Endothelial cell of umbilical vein (primary cell): Measurements from ENCODE around the gene ZNF83. TPM values are rescaled to one million over a fixed set of nuclear protein-coding genes. Genes with fewer than 3 reads are reported as not detected.

Source experiments
- BruUV-seq: library from RNA; stranded (reverse); fragments of 400-500 nt; replicated peaks from 2 replicates; lab custom pipeline; 2021; lab: Mats Ljungman, UMichigan
- CTCF ChIA-PET: fragments of 300-600, 350-600 bp; sonication (Branson Sonifier 250); formaldehyde crosslinking; loops from one replicate; lab custom pipeline; 2021; ENCODE audit warnings: antibody characterized with exemption, inconsistent platforms; lab: Charles Lee
- POLR2A ChIA-PET: fragments of 300-600, 350-600 bp; sonication (Branson Sonifier 250); formaldehyde crosslinking; loops from one replicate; lab custom pipeline; 2021; ENCODE audit warnings: antibody characterized with exemption, inconsistent platforms; lab: Charles Lee
- DNase-seq: peaks from one replicate; pipeline ENCODE4 v3.0.0-alpha.2; 2011; ENCODE audit warnings: low read depth, low spot score
- FAIRE-seq: peaks from 2 replicates; lab custom pipeline; 2011; peaks lifted over from hg19 to GRCh38; lab: Jason Lieb, UNC
- H2AFZ ChIP-seq: 2 replicates; pipeline ENCODE4 v1.6.0; 2012; ENCODE audit warnings: low read depth, low read length, control low read depth, inconsistent platforms
- H3K27ac ChIP-seq: 2 replicates; pipeline ENCODE4 v1.5.1; 2011; ENCODE audit warnings: low read depth, mild to moderate bottlenecking, control low read depth, low read length, moderate library complexity; ENCODE audit not compliant: insufficient read depth
- H3K27me3 ChIP-seq, 2 experiments: 2 replicates each; pipeline versions ENCODE4 v1.6.0 to v1.6.1; 2011; ENCODE audit warnings: low read length in 2 of 2, mixed read lengths in 1 of 2; ENCODE audit not compliant: control insufficient read depth in 2 of 2, insufficient read depth in 2 of 2
- H3K36me3 ChIP-seq, 2 experiments: 2 replicates in 1 of 2; 3 replicates in 1 of 2; pipeline ENCODE4 v1.5.1; 2011; ENCODE audit warnings: low read length in 2 of 2, mild to moderate bottlenecking in 1 of 2, moderate library complexity in 1 of 2; ENCODE audit not compliant: control insufficient read depth in 2 of 2, insufficient read depth in 2 of 2; ENCODE audit errors: extremely low read depth in 1 of 2
- H3K4me1 ChIP-seq: 3 replicates; pipeline ENCODE4 v1.5.1; 2011; ENCODE audit warnings: mild to moderate bottlenecking, low read length; ENCODE audit not compliant: control insufficient read depth, insufficient read depth; ENCODE audit errors: extremely low read depth
- H3K4me2 ChIP-seq: 2 replicates; pipeline ENCODE4 v1.6.1; 2011; ENCODE audit warnings: low read length, control low read depth, mixed read lengths; ENCODE audit not compliant: insufficient read depth
- H3K4me3 ChIP-seq, 3 experiments: fragments of 200-600 bp in 1 of 3; sonication (generic), shearing (Covaris generic) in 1 of 3; replicated peaks in 1 of 3; 2 replicates each; pipeline ENCODE4 v1.5.1; 2011 to 2016; ENCODE audit warnings: control low read depth in 3 of 3, low read length in 3 of 3, mild to moderate bottlenecking in 2 of 3, inconsistent platforms in 1 of 3, low read depth in 1 of 3, moderate library complexity in 1 of 3; ENCODE audit not compliant: insufficient read depth in 1 of 3
- H3K79me2 ChIP-seq: 2 replicates; pipeline ENCODE4 v1.6.0; 2012; ENCODE audit warnings: low read length, inconsistent platforms; ENCODE audit not compliant: control insufficient read depth, insufficient read depth
- H3K9ac ChIP-seq: replicated peaks from 2 replicates; pipeline ENCODE3; 2011; ENCODE audit warnings: low read length, control low read depth; ENCODE audit not compliant: insufficient read depth; ENCODE audit errors: extremely low read depth
- H3K9me1 ChIP-seq: replicated peaks from 3 replicates; pipeline ENCODE4 v1.6.0; 2011; ENCODE audit warnings: mild to moderate bottlenecking, low read length; ENCODE audit not compliant: control insufficient read depth, insufficient read depth; ENCODE audit errors: extremely low read depth
- H3K9me3 ChIP-seq: replicated peaks from 2 replicates; pipeline ENCODE4 v1.5.1; 2012; ENCODE audit warnings: low read length, inconsistent platforms; ENCODE audit not compliant: control insufficient read depth, insufficient read depth
- H4K20me1 ChIP-seq: replicated peaks from 2 replicates; pipeline ENCODE3; 2011; ENCODE audit warnings: mild to moderate bottlenecking, low read length; ENCODE audit not compliant: control insufficient read depth, insufficient read depth; ENCODE audit errors: extremely low read depth
- CTCF ChIP-seq, 2 donors: IDR thresholded peaks; 1 replicate in 1 of 2; 2 replicates in 1 of 2; pipeline ENCODE4 v1.5.1; 2011; ENCODE audit warnings: low read length in 2 of 2, mild to moderate bottlenecking in 2 of 2, moderate library complexity in 2 of 2, control low read depth in 1 of 2, inconsistent platforms in 1 of 2, low read depth in 1 of 2; ENCODE audit not compliant: insufficient read depth in 1 of 2; ENCODE audit errors: extremely low read depth in 1 of 2
- EZH2 ChIP-seq: IDR thresholded peaks from 2 replicates; pipeline ENCODE4 v1.6.1; 2012; ENCODE audit warnings: borderline replicate concordance, low read depth, mild to moderate bottlenecking, moderate library complexity, low read length, inconsistent platforms; ENCODE audit not compliant: severe bottlenecking
- FOS ChIP-seq: IDR thresholded peaks from 2 replicates; pipeline ENCODE4 v1.6.1; 2011; ENCODE audit warnings: mild to moderate bottlenecking, low read length, moderate library complexity, borderline replicate concordance; ENCODE audit not compliant: insufficient read depth
- GATA2 ChIP-seq: IDR thresholded peaks from 2 replicates; pipeline ENCODE4 v1.7.0; 2011; ENCODE audit warnings: low read depth, mild to moderate bottlenecking, moderate library complexity, mixed read lengths, low read length; ENCODE audit not compliant: insufficient read length, insufficient read depth
- JUN ChIP-seq: IDR thresholded peaks from 2 replicates; pipeline ENCODE4 v1.6.1; 2011; ENCODE audit warnings: borderline replicate concordance, low read depth; ENCODE audit not compliant: insufficient read length, insufficient read depth
- MAX ChIP-seq: IDR thresholded peaks from 2 replicates; pipeline ENCODE4 v1.6.1; 2011; ENCODE audit not compliant: insufficient read depth, insufficient read length
- MYC ChIP-seq: IDR thresholded peaks from one replicate; pipeline ENCODE4 v1.6.1; 2011; ENCODE audit warnings: mild to moderate bottlenecking, low read depth, low read length
- POLR2A ChIP-seq: IDR thresholded peaks from 2 replicates; pipeline ENCODE4 v1.6.1; 2012; ENCODE audit warnings: low read depth, mild to moderate bottlenecking, control low read depth, low read length
- POLR2AphosphoS5 ChIP-seq: IDR thresholded peaks from 2 replicates; pipeline ENCODE4 v1.6.1; 2012; ENCODE audit warnings: low read depth, mild to moderate bottlenecking, control low read depth, low read length, moderate library complexity; ENCODE audit not compliant: insufficient read depth
- dilution Hi-C: fragments of 300-500 bp; cut with MboI; formaldehyde crosslinking; loops from one replicate; pipeline ENCODE4 v1.15.0; 2019; ENCODE audit warnings: low sequenced_read_pairs; ENCODE audit not compliant: extremely low pct_ligation_motif_present
- intact Hi-C: fragments of 100-400 bp; cut with micrococcal nuclease; formaldehyde crosslinking; loops from one replicate; pipeline ENCODE4 v1.10.0; 2022
- polyA plus RNA-seq, 4 experiments: library from polyadenylated mRNA; depleted of rRNA in 3 of 4; stranded (reverse) in 3 of 4; unstranded in 1 of 4; fragments of >200 nt; gene quantifications; 2 replicates each; pipeline versions ENCODE4 v1.2.1 to v1.2.3, GENCODE V29; 2011 to 2012; ENCODE audit warnings: missing spikeins in 1 of 4
- total RNA-seq: library from RNA; stranded (reverse); gene quantifications from 2 replicates; pipeline ENCODE4 v1.2.3, GENCODE V29; 2021

ZNF83 gene
- total and polyA plus RNA-seq, 2 donors (not counting 3 experiments of a cell fraction or from before 2014, with no cell fraction given), result 32.3 to 41.4 TPM

GRCh38 chr19:52621376-52621775 lies 16.8 kb downstream of the ZNF83 start:
- Histone ChIP-seq H3K36me3 (peaks cover 0 to 8% of the 10 kb centered on the region in 2 experiments), H3K4me1 (no peaks in the 10 kb centered on the region), H3K4me3 (no peak overlapping the region), H3K79me2 (no peaks in the 10 kb centered on the region), H3K27ac (no peak overlapping the region), H2AFZ (no peak overlapping the region), H3K4me2 (no peak overlapping the region), H4K20me1 (no peaks in the 10 kb centered on the region), H3K27me3 (no peaks in the 10 kb centered on the region), H3K9me3 (no peaks in the 10 kb centered on the region), H3K9me1 (no peaks in the 10 kb centered on the region), H3K9ac (no peak overlapping the region)
- TF ChIP-seq POLR2AphosphoS5, result no peak
- TF ChIP-seq CTCF (IDR thresholded peaks at IDR 0.05; ENCODE audit: extremely low read depth in 1 of 2, insufficient read depth in 1 of 2, low read depth in 1 of 2, low read length in 2 of 2), result no peak
- TF ChIP-seq MAX, result no peak
- no peak for TF ChIP-seq EZH2
- TF ChIP-seq FOS, result no peak
- no peak for TF ChIP-seq MYC
- no peak for TF ChIP-seq POLR2A
- no peak for TF ChIP-seq JUN
- TF ChIP-seq GATA2, result no peak
- FAIRE-seq (no peak), DNase-seq (no peak)
- CTCF ChIA-PET, result no interaction called here
- intact Hi-C loops, result no loop called here
- dilution Hi-C loops, result no loop called here
- POLR2A ChIA-PET, result no interaction called here
- BruUV-seq, result no TSS peak
